Stimulated activated CD8-positive, alpha-beta memory T cell treated with anti-CD3 and anti-CD28 coated beads, Interleukin-12 subunit alpha, Interleukin-12 subunit beta, amount 100 ng/mL, for 24 hours (primary cell): ENCODE results near the gene KANSL1.
"Not testable (repeated sequence)": the region's sequence is repeated elsewhere in the genome, so short reads cannot be mapped to it uniquely, and the experiment has no call there.

Experiments used
- DNase-seq: peaks from one replicate; pipeline ENCODE4 v3.0.0-alpha.2; 2020; ENCODE audit errors: extremely low read depth

Gene KANSL1

GRCh38 chr17:46117117-46117516, 76.1 kb downstream of the KANSL1 start:
- DNase-seq = no peak

GRCh38 chr17:46115699-46116098, 77.5 kb downstream of the KANSL1 start:
- DNase-seq = no peak

GRCh38 chr17:46111236-46111635, 82.0 kb downstream of the KANSL1 start:
- DNase-seq = not testable (repeated sequence)

GRCh38 chr17:46110219-46110618, 83.0 kb downstream of the KANSL1 start:
- no peak for DNase-seq

- DNase-seq = no peak
These were observed 83.5 kb downstream of the KANSL1 start for GRCh38 chr17:46109603-46110189.

- DNase-seq = no peak
These were observed 84.6 kb downstream of the KANSL1 start for GRCh38 chr17:46108550-46109110.

- no peak for DNase-seq
These were observed 85.1 kb downstream of the KANSL1 start for GRCh38 chr17:46108120-46108519.

- no peak for DNase-seq
These were observed 86.1 kb downstream of the KANSL1 start for GRCh38 chr17:46106966-46107644.

- not testable (repeated sequence) for DNase-seq
These were observed 90.4 kb downstream of the KANSL1 start for GRCh38 chr17:46102806-46103205.

- not testable (repeated sequence) for DNase-seq
These were observed 91.2 kb downstream of the KANSL1 start for GRCh38 chr17:46101785-46102617.

- DNase-seq = no peak
These were observed 92.6 kb downstream of the KANSL1 start for GRCh38 chr17:46100590-46100989.

- no peak for DNase-seq
These were observed 93.4 kb downstream of the KANSL1 start for GRCh38 chr17:46099865-46100264.

GRCh38 chr17:46097497-46097896, 95.7 kb downstream of the KANSL1 start:
- no peak for DNase-seq

- no peak for DNase-seq
These were observed 100.2 kb downstream of the KANSL1 start for GRCh38 chr17:46092991-46093390.

- DNase-seq = no peak
These were observed 102.4 kb downstream of the KANSL1 start for GRCh38 chr17:46090871-46091270.

- no peak for DNase-seq
These were observed 103.8 kb downstream of the KANSL1 start for GRCh38 chr17:46089389-46089965.

- DNase-seq = no peak
These were observed 104.6 kb downstream of the KANSL1 start for GRCh38 chr17:46088595-46088994.

- not testable (repeated sequence) for DNase-seq
These were observed 105.4 kb downstream of the KANSL1 start for GRCh38 chr17:46087871-46088270.

GRCh38 chr17:46086821-46087220, 106.4 kb downstream of the KANSL1 start:
- DNase-seq = no peak

GRCh38 chr17:46085522-46085921, 107.7 kb downstream of the KANSL1 start:
- no peak for DNase-seq

GRCh38 chr17:46082257-46082656, 111.0 kb downstream of the KANSL1 start:
- DNase-seq = no peak

GRCh38 chr17:46081018-46081320, 112.3 kb downstream of the KANSL1 start:
- no peak for DNase-seq
